Measurements from ENCODE around the gene PHF2.

DNA sequence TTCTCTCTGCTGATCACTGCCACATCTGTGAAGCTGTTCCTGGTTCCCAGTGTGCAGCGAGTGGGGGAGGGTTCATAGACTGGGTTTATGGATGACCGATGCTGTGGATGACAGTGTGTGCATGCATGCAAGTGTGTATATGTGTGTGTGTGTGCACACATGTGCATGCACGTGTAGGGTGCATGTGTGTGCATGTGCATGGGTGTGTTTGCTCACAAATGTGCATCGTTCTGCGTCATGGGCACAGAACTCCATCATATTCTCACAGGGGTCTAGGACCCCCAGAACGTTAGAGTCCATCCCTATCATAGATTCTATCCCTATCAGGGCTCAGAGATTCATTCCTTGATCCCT is 134.0 kb downstream of the PHF2 start:
- TF ChIP-seq, protein P1, sequence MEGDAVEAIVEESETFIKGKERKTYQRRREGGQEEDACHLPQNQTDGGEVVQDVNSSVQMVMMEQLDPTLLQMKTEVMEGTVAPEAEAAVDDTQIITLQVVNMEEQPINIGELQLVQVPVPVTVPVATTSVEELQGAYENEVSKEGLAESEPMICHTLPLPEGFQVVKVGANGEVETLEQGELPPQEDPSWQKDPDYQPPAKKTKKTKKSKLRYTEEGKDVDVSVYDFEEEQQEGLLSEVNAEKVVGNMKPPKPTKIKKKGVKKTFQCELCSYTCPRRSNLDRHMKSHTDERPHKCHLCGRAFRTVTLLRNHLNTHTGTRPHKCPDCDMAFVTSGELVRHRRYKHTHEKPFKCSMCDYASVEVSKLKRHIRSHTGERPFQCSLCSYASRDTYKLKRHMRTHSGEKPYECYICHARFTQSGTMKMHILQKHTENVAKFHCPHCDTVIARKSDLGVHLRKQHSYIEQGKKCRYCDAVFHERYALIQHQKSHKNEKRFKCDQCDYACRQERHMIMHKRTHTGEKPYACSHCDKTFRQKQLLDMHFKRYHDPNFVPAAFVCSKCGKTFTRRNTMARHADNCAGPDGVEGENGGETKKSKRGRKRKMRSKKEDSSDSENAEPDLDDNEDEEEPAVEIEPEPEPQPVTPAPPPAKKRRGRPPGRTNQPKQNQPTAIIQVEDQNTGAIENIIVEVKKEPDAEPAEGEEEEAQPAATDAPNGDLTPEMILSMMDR (IDR thresholded peaks at IDR 0.05; ENCODE audit: low read depth, low read length): no peak
- TF ChIP-seq EZH2phosphoT487 (IDR thresholded peaks at IDR 0.05; ENCODE audit: low read depth): no peak

Data from OCI-LY3 (cell line).